Naive thymus-derived CD4-positive, alpha-beta T cell (primary cell): ENCODE results near the gene DDX6. TPM values are rescaled to one million over a fixed set of nuclear protein-coding genes. Genes with fewer than 3 reads are reported as not detected.
"Not testable (repeated sequence)": the region's sequence is repeated elsewhere in the genome, so short reads cannot be mapped to it uniquely, and the experiment has no call there.

Source experiments
- ATAC-seq: fragments of 150-1000 bp; cut with Tn5 transposase; 2 replicates; pipeline ENCODE4 v1.10.0; 2021; ENCODE audit warnings: mild to moderate bottlenecking, moderate library complexity
- CTCF ChIA-PET: fragments of 350-600 bp; sonication (Branson Sonifier 250); formaldehyde crosslinking; loops from one replicate; lab custom pipeline; 2021; ENCODE audit warnings: antibody characterized with exemption; lab: Charles Lee
- POLR2A ChIA-PET: fragments of 350-600 bp; sonication (Branson Sonifier 250); formaldehyde crosslinking; loops from one replicate; lab custom pipeline; 2021; ENCODE audit warnings: antibody characterized with exemption, inconsistent platforms; lab: Charles Lee
- DNase-seq, 9 donors: peaks; one replicate each; pipeline versions ENCODE4 v3.0.0 to v3.0.0-alpha.2; 2020 to 2022; ENCODE audit warnings: mixed read lengths in 1 of 9
- H3K27ac ChIP-seq: one replicate; pipeline ENCODE4 v1.7.0; 2013; ENCODE audit warnings: mild to moderate bottlenecking, low read depth, low read length, moderate library complexity
- H3K27me3 ChIP-seq, 2 donors: one replicate each; pipeline ENCODE4 v1.7.0; 2013; ENCODE audit warnings: low read length in 2 of 2, mild to moderate bottlenecking in 2 of 2, moderate library complexity in 2 of 2; ENCODE audit not compliant: control insufficient read depth in 2 of 2, insufficient read depth in 2 of 2
- H3K36me3 ChIP-seq, 3 experiments: 1 replicate in 2 of 3; 2 replicates in 1 of 3; pipeline ENCODE4 v1.7.0; 2013; ENCODE audit warnings: low read length in 3 of 3, mild to moderate bottlenecking in 3 of 3, moderate library complexity in 1 of 3; ENCODE audit not compliant: insufficient read depth in 3 of 3, control insufficient read depth in 2 of 3
- H3K4me1 ChIP-seq, 2 donors: one replicate each; pipeline ENCODE4 v1.7.0; 2013; ENCODE audit warnings: low read length in 2 of 2, mild to moderate bottlenecking in 2 of 2, moderate library complexity in 1 of 2; ENCODE audit not compliant: control insufficient read depth in 2 of 2, insufficient read depth in 2 of 2
- H3K4me3 ChIP-seq: 2 replicates; pipeline ENCODE4 v1.7.0; 2013; ENCODE audit warnings: mild to moderate bottlenecking, low read length
- H3K9me3 ChIP-seq, 3 experiments: 1 replicate in 2 of 3; 2 replicates in 1 of 3; pipeline ENCODE4 v1.7.0; 2013; ENCODE audit warnings: low read length in 3 of 3; ENCODE audit not compliant: control insufficient read depth in 2 of 3
- H3K27ac Mint-ChIP-seq, 9 donors: one replicate each; pipeline ENCODE4 v1.8.0; 2020 to 2022; ENCODE audit warnings: mixed read lengths in 9 of 9, mild to moderate bottlenecking in 8 of 9, moderate library complexity in 5 of 9, inconsistent platforms in 2 of 9
- H3K27me3 Mint-ChIP-seq, 5 donors: one replicate each; pipeline ENCODE4 v1.8.0; 2021 to 2022; ENCODE audit warnings: mixed read lengths in 5 of 5, mild to moderate bottlenecking in 1 of 5
- H3K36me3 Mint-ChIP-seq, 5 donors: one replicate each; pipeline ENCODE4 v1.8.0; 2020 to 2022; ENCODE audit warnings: mixed read lengths in 5 of 5, mild to moderate bottlenecking in 3 of 5, inconsistent platforms in 1 of 5
- H3K4me1 Mint-ChIP-seq, 7 donors: one replicate each; pipeline ENCODE4 v1.8.0; 2020 to 2022; ENCODE audit warnings: mixed read lengths in 7 of 7, mild to moderate bottlenecking in 3 of 7, inconsistent platforms in 1 of 7
- H3K4me3 Mint-ChIP-seq, 10 donors: one replicate each; pipeline ENCODE4 v1.8.0; 2020 to 2022; ENCODE audit warnings: mild to moderate bottlenecking in 10 of 10, mixed read lengths in 10 of 10, moderate library complexity in 6 of 10, inconsistent platforms in 2 of 10
- H3K9me3 Mint-ChIP-seq, 11 donors: one replicate each; pipeline ENCODE4 v1.8.0; 2020 to 2022; ENCODE audit warnings: mixed read lengths in 11 of 11, mild to moderate bottlenecking in 4 of 11, inconsistent platforms in 1 of 11, moderate library complexity in 1 of 11
- intact Hi-C, 2 donors: fragments of 100-400 bp; cut with micrococcal nuclease; formaldehyde crosslinking; loops; one replicate each; pipeline ENCODE4 v1.15.1; 2023
- polyA plus RNA-seq, 2 donors: library from polyadenylated mRNA; unstranded; fragments of 300-500 nt; fragmentation: Illumina TruSeq; gene quantifications; one replicate each; pipeline ENCODE4 v1.2.3, GENCODE V29; 2021
- total RNA-seq, 6 experiments: library from RNA in 5 of 6; stranded (reverse) in 5 of 6; gene quantifications; 1 replicate in 5 of 6; 2 replicates in 1 of 6; pipeline ENCODE4 v1.2.3 and lab custom pipeline; 2021 to 2026

Gene DDX6
- total and polyA plus RNA-seq, 7 experiments from 2014 or later: 118 to 346 (median 207) TPM

DNA sequence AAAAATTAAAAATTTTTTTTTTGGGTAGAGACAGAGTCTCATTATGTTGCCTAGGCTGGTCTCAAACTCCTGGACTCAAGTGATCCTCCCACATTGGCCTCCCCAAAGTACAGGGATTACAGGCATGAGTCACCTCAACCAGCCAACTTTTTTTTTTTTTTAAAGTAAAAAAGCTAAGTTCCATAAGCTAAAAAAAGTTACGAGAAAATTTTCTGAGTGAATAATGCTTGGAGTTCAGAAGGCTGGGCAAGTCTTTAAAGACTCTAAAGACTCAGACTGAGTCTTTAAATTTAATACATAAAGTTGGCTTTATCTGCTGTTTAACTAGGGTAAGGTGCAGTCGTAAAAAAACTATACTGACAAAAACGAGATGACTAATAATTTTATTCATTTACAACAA is 5.6 kb downstream of the DDX6 start:
- Histone ChIP-seq H3K27ac (peak overlapping the region; percentile 50), H3K4me1 (peaks cover 60 to 70% of the 10 kb centered on the region in 2 donors), H3K27me3 (no peaks in the 10 kb centered on the region), H3K36me3 (peaks cover 16 to 57% (median 20%) of the 10 kb centered on the region in 3 experiments), H3K9me3 (no peaks in the 10 kb centered on the region), H3K4me3 (peak overlapping the region; percentile 24)
- no peak for DNase-seq
- no peak for ATAC-seq
- POLR2A ChIA-PET: interaction anchor here (0.6 to 10.6 kb wide), 13 partner anchors 9 to 255 kb away, joined by 3 to 437 read pairs (median 5); partner anchors contain the start of genes BCL9L and TMEM25
- Mint-ChIP-seq H3K27me3 (no peaks in the 10 kb centered on the region), H3K27ac (peak overlapping the region in 3 of 9 donors; percentile 25 to 86 (median 27)), H3K4me1 (peaks cover 18 to 73% (median 51%) of the 10 kb centered on the region in 7 donors), H3K9me3 (peaks cover 0 to 5% (median 0%) of the 10 kb centered on the region in 11 donors), H3K4me3 (peak overlapping the region in 8 of 10 donors; percentile 63 to 100 (median 86)), H3K36me3 (peaks cover 7 to 25% (median 21%) of the 10 kb centered on the region in 5 donors)
- CTCF ChIA-PET: interaction anchor here (1.0 to 3.0 kb wide), 3 partner anchors 96 to 111 kb away, joined by 5 to 13 read pairs (median 6); no protein-coding TSS in a partner anchor
- intact Hi-C loops: loop anchor here in 1 of 2 donors (5.0 kb wide), 1 partner anchor 178 kb away; the partner anchor contains the start of gene PHLDB1

DNA sequence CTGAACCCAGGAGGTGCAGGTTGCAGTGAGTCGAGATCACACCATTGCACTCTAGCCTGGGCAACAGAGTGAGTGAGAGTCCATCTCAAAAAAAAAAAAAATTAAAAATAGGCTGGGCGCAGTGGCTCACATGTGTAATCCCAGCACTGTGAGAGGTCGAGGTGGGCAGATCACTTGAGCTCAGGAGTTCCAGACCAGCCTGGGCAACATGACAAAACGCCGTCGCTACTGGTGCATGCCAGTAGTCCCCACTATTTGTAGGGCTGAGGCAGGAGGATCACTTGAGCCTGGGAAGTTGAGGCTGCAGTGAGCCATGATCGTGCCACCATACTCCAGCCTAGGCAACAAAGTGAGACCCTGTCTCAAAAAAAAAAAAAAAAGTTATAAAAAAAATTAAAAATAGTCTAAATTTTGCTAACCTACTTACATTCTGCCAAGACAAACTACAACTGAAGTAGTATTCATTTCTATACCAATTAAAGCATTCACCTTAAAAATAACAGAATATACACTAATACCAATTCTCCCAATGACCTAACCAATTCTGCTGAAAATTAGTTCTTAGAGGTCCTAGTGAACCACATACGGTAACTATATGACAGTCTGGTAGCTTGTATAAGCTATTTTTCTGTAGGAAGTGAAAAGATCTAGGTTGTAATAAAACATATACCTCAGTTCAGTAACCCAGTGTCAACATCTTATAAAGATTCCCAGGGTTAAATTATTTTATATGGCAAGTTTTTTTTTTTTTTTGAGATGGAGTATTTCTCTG is 7.1 kb downstream of the DDX6 start:
- Mint-ChIP-seq H3K4me3 (peak overlapping the region in 9 of 10 donors; percentile 30 to 87 (median 65)), H3K36me3 (peaks cover 0 to 27% (median 15%) of the 10 kb centered on the region in 5 donors), H3K4me1 (peaks cover 10 to 82% (median 59%) of the 10 kb centered on the region in 7 donors), H3K27ac (peak overlapping the region in 7 of 9 donors; percentile 44 to 87 (median 51)), H3K9me3 (peaks cover 0 to 3% (median 0%) of the 10 kb centered on the region in 11 donors), H3K27me3 (no peaks in the 10 kb centered on the region)
- POLR2A ChIA-PET: interaction anchor here (0.6 to 10.6 kb wide), 11 partner anchors 10 to 321 kb away, joined by 3 to 437 read pairs (median 4); no protein-coding TSS in a partner anchor
- ATAC-seq: no peak
- no peaks in the 10 kb centered on the region for H3K9me3 ChIP-seq
- H3K27me3 ChIP-seq: no peaks in the 10 kb centered on the region
- H3K36me3 ChIP-seq: peaks cover 18 to 64% (median 33%) of the 10 kb centered on the region in 3 experiments
- CTCF ChIA-PET: interaction anchor here (0.6 to 3.0 kb wide), 4 partner anchors 43 to 154 kb away, joined by 3 to 13 read pairs (median 4); no protein-coding TSS in a partner anchor
- no peak overlapping the region for H3K27ac ChIP-seq
- DNase-seq: no peak
- H3K4me3 ChIP-seq: no peak overlapping the region
- H3K4me1 ChIP-seq: peaks cover 62 to 71% of the 10 kb centered on the region in 2 donors
- intact Hi-C loops: no loop called here

DNA sequence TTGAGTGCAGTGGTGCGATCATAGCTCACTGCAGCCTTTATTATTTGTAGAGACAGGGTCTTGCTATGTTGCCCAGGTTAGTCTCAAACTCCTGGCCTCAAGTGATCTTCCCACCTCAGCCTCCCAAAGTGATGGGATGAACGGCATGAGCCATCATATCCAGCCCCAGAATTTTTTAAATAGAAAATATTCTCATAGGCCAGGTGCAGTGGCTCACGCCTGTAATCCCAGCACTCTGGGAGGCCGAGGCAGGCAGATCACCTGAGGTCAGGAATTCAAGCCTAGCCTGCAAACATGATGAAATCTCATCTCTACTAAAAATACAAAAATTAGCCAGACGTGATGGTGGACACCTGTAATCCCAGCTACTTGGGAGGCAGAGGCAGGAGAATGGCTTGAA is 7.6 kb downstream of the DDX6 start:
- Histone ChIP-seq H3K4me1 (peaks cover 68 to 73% of the 10 kb centered on the region in 2 donors), H3K36me3 (peaks cover 21 to 70% (median 39%) of the 10 kb centered on the region in 3 experiments)
- peak overlapping the region in 6 of 10 donors; percentile 55 to 87 (median 63) for H3K4me3 Mint-ChIP-seq
- intact Hi-C loops, ATAC-seq, H3K4me3 ChIP-seq, H3K9me3 ChIP-seq, CTCF ChIA-PET, H3K27ac ChIP-seq, DNase-seq, H3K9me3 Mint-ChIP-seq, H3K27me3 Mint-ChIP-seq, H3K27me3 ChIP-seq: not testable (repeated sequence)
- H3K4me1 Mint-ChIP-seq: peaks cover 16 to 88% (median 64%) of the 10 kb centered on the region in 7 donors
- H3K27ac Mint-ChIP-seq: peak overlapping the region in 4 of 9 donors; percentile 64 to 89 (median 81)
- POLR2A ChIA-PET: interaction anchor here (0.7 to 2.0 kb wide), 4 partner anchors 9 to 182 kb away, joined by 3 to 8 read pairs (median 4); no protein-coding TSS in a partner anchor
- peaks cover 4 to 30% (median 18%) of the 10 kb centered on the region in 5 donors for H3K36me3 Mint-ChIP-seq

DNA sequence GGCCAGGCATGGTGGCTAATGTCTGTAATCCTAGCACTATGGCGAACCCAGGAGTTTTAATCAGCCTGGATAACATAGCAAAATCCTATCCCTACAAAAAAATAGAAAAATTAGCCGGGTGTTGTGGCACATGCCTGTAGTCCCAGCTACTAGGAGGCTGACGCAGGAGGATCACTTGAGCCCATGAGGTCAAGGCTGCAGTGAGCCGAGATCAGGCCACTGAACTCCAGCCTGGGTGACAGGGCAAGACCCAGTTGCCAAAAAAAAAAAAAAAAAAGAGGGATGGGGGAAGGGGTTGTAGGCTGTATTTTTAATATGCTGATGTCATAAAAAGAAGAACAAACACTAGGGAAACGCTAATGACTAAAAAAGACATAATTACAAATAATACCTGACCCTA is 12.1 kb downstream of the DDX6 start:
- POLR2A ChIA-PET: no interaction called here
- Histone ChIP-seq H3K27me3 (no peaks in the 10 kb centered on the region), H3K4me3 (no peak overlapping the region), H3K4me1 (peaks cover 59 to 71% of the 10 kb centered on the region in 2 donors), H3K36me3 (peaks cover 16 to 88% (median 53%) of the 10 kb centered on the region in 3 experiments), H3K9me3 (no peaks in the 10 kb centered on the region), H3K27ac (no peak overlapping the region)
- no peak for ATAC-seq
- intact Hi-C loops: no loop called here
- Mint-ChIP-seq H3K9me3 (peaks cover 0 to 3% (median 0%) of the 10 kb centered on the region in 11 donors), H3K27me3 (no peaks in the 10 kb centered on the region), H3K4me1 (peaks cover 42 to 95% (median 78%) of the 10 kb centered on the region in 7 donors), H3K36me3 (peaks cover 8 to 52% (median 32%) of the 10 kb centered on the region in 5 donors), H3K4me3 (peak overlapping the region in 2 of 10 donors; percentile 32 to 82), H3K27ac (peak overlapping the region in 3 of 9 donors; percentile 20 to 59 (median 31))
- no peak for DNase-seq
- CTCF ChIA-PET: no interaction called here

DNA sequence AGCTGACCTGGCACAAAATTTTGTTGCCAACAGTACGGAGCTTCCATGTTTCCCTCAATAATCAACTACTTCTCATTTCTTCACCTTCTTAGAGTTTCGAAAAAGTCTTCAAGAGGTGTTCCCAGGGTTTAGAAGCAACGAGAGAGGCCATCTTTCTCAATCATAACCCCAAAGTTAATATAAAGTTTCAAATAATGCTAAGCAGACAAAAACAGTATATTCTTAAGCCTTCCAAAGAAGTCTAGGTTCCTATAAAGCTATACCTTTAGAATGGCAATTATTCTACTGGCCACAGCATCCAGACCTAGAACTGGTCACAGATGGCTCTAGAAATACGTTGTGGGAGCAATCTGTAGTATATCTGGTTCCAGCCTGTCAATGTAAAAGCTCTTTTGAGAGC is 16.9 kb downstream of the DDX6 start:
- peaks cover 74 to 76% of the 10 kb centered on the region in 2 donors for H3K4me1 ChIP-seq
- no peaks in the 10 kb centered on the region for H3K9me3 ChIP-seq
- DNase-seq: no peak
- no peak for ATAC-seq
- no peak overlapping the region for H3K4me3 ChIP-seq
- peak overlapping the region in 8 of 10 donors; percentile 51 to 82 (median 57) for H3K4me3 Mint-ChIP-seq
- H3K36me3 ChIP-seq: peaks cover 9 to 77% (median 29%) of the 10 kb centered on the region in 3 experiments
- H3K27me3 ChIP-seq: no peaks in the 10 kb centered on the region
- H3K27ac ChIP-seq: peak overlapping the region; percentile 12
- CTCF ChIA-PET: interaction anchor here (0.6 kb wide), 1 partner anchor 199 kb away, joined by 3 read pairs; no protein-coding TSS in a partner anchor
- H3K4me1 Mint-ChIP-seq: peaks cover 66 to 100% (median 90%) of the 10 kb centered on the region in 7 donors
- no peaks in the 10 kb centered on the region for H3K27me3 Mint-ChIP-seq
- H3K27ac Mint-ChIP-seq: peak overlapping the region in 6 of 9 donors; percentile 42 to 92 (median 76)
- intact Hi-C loops: loop anchor here in 1 of 2 donors (5.0 kb wide), 1 partner anchor 82 kb away; no protein-coding TSS in a partner anchor
- peaks cover 8 to 60% (median 30%) of the 10 kb centered on the region in 5 donors for H3K36me3 Mint-ChIP-seq
- no peaks in the 10 kb centered on the region for H3K9me3 Mint-ChIP-seq
- POLR2A ChIA-PET: interaction anchor here (0.6 to 3.5 kb wide), 7 partner anchors 8 to 121 kb away, joined by 3 to 16 read pairs (median 3); partner anchors contain the start of gene DDX6
